Measurements from ENCODE around the gene CCDC149.

CCDC149 gene

GRCh38 chr4:24777536-24778463 lies 135.0 kb downstream of the CCDC149 start:
- H3K27ac ChIP-seq (ENCODE audit: low read depth, low read length): no peak overlapping the region
- H2AFZ ChIP-seq (ENCODE audit: low read depth, low read length, severe bottlenecking): no peak overlapping the region
- no peaks in the 10 kb centered on the region for H3K9me3 ChIP-seq (ENCODE audit: insufficient read depth, low read length)
- no peaks in the 10 kb centered on the region for H4K20me1 ChIP-seq (ENCODE audit: low read depth, low read length)
- no peaks in the 10 kb centered on the region for H3K36me3 ChIP-seq (ENCODE audit: low read length)
- H3K4me3 ChIP-seq (ENCODE audit: insufficient read depth, low read length, poor library complexity, severe bottlenecking): no peak overlapping the region
- H3K4me2 ChIP-seq (ENCODE audit: low read depth, low read length, poor library complexity, severe bottlenecking): no peak overlapping the region
- no peaks in the 10 kb centered on the region; the same call in 1 of the 2 replicates for H3K27me3 ChIP-seq (ENCODE audit: low read length)
- H3K9ac ChIP-seq (ENCODE audit: low read length): no peak overlapping the region
- TF ChIP-seq EZH2phosphoT487 (conservative IDR thresholded peaks at IDR 0.05; ENCODE audit: low read length): no peak
- no peak for TF ChIP-seq CTCF (IDR thresholded peaks at IDR 0.05; ENCODE audit: insufficient read depth, low read length, poor library complexity, severe bottlenecking)
- H3K9me2 ChIP-seq (replicated peaks; ENCODE audit: insufficient read depth, low read length): no peaks in the 10 kb centered on the region
- no peaks in the 10 kb centered on the region for H3K79me2 ChIP-seq (ENCODE audit: insufficient read depth, low read length)
- H3F3A ChIP-seq (ENCODE audit: insufficient read depth): no peaks in the 10 kb centered on the region

- Histone ChIP-seq H2AFZ (ENCODE audit: low read depth, low read length, severe bottlenecking) (no peak overlapping the region), H3K36me3 (ENCODE audit: low read length) (no peaks in the 10 kb centered on the region), H3K4me3 (ENCODE audit: insufficient read depth, low read length, poor library complexity, severe bottlenecking) (no peak overlapping the region), H4K20me1 (ENCODE audit: low read depth, low read length) (no peaks in the 10 kb centered on the region), H3K9me3 (ENCODE audit: insufficient read depth, low read length) (no peaks in the 10 kb centered on the region), H3K27ac (ENCODE audit: low read depth, low read length) (no peak overlapping the region), H3K9ac (ENCODE audit: low read length) (no peak overlapping the region), H3K27me3 (ENCODE audit: low read length) (no peaks in the 10 kb centered on the region), H3K4me2 (ENCODE audit: low read depth, low read length, poor library complexity, severe bottlenecking) (no peak overlapping the region), H3F3A (ENCODE audit: insufficient read depth) (no peaks in the 10 kb centered on the region), H3K79me2 (ENCODE audit: insufficient read depth, low read length) (no peaks in the 10 kb centered on the region), H3K9me2 (replicated peaks; ENCODE audit: insufficient read depth, low read length) (no peaks in the 10 kb centered on the region)
- TF ChIP-seq EZH2phosphoT487 (conservative IDR thresholded peaks at IDR 0.05; ENCODE audit: low read length) (no peak), CTCF (IDR thresholded peaks at IDR 0.05; ENCODE audit: insufficient read depth, low read length, poor library complexity, severe bottlenecking) (no peak)
Measured at GRCh38 chr4:24775750-24776149, 137.1 kb downstream of the CCDC149 start.

- no peak overlapping the region for H3K4me2 ChIP-seq (ENCODE audit: low read depth, low read length, poor library complexity, severe bottlenecking)
- H3F3A ChIP-seq (ENCODE audit: insufficient read depth): no peaks in the 10 kb centered on the region
- H3K27ac ChIP-seq (ENCODE audit: low read depth, low read length): no peak overlapping the region
Measured at GRCh38 chr4:24775032-24775605, 137.7 kb downstream of the CCDC149 start.

More at GRCh38 chr4:24775032-24775605, 137.7 kb downstream of the CCDC149 start:
- no peaks in the 10 kb centered on the region for H3K36me3 ChIP-seq (ENCODE audit: low read length)
- no peaks in the 10 kb centered on the region for H4K20me1 ChIP-seq (ENCODE audit: low read depth, low read length)
- H3K9me2 ChIP-seq (replicated peaks; ENCODE audit: insufficient read depth, low read length): no peaks in the 10 kb centered on the region
- H3K79me2 ChIP-seq (ENCODE audit: insufficient read depth, low read length): no peaks in the 10 kb centered on the region
- no peak overlapping the region for H3K4me3 ChIP-seq (ENCODE audit: insufficient read depth, low read length, poor library complexity, severe bottlenecking)
- TF ChIP-seq EZH2phosphoT487 (conservative IDR thresholded peaks at IDR 0.05; ENCODE audit: low read length) (no peak), CTCF (IDR thresholded peaks at IDR 0.05; ENCODE audit: insufficient read depth, low read length, poor library complexity, severe bottlenecking) (no peak)
- no peaks in the 10 kb centered on the region for H3K27me3 ChIP-seq (ENCODE audit: low read length)
- no peaks in the 10 kb centered on the region for H3K9me3 ChIP-seq (ENCODE audit: insufficient read depth, low read length)
- no peak overlapping the region for H2AFZ ChIP-seq (ENCODE audit: low read depth, low read length, severe bottlenecking)
- H3K9ac ChIP-seq (ENCODE audit: low read length): no peak overlapping the region

Measured in SU-DHL-6 (cell line).